ENCODE results near the gene SYNE1. TPM values are rescaled to one million over a fixed set of nuclear protein-coding genes. Genes with fewer than 3 reads are reported as not detected.
A peak's percentile ranks its signal among the peaks of the same experiment; 100 is the strongest.

SYNE1 gene
- total RNA-seq, 1 donor from 2014 or later: 6.0 TPM

- H3K9ac ChIP-seq: no peak overlapping the region
- H3K36me3 ChIP-seq: no peaks in the 10 kb centered on the region
- no peaks in the 10 kb centered on the region for H3K9me3 ChIP-seq (ENCODE audit: low read depth)
- H3K36me3 Mint-ChIP-seq: no peaks in the 10 kb centered on the region
- H3K4me1 ChIP-seq: no peaks in the 10 kb centered on the region
- no peaks in the 10 kb centered on the region for H3K79me2 ChIP-seq (ENCODE audit: low read depth)
- peak overlapping the region; percentile 17 for H2AFZ ChIP-seq (replicated peaks)
- no peak overlapping the region for H3K4me3 Mint-ChIP-seq
- no peaks in the 10 kb centered on the region for H4K20me1 ChIP-seq (ENCODE audit: low read depth)
- no peak overlapping the region for H3K27ac Mint-ChIP-seq
- H3K4me1 Mint-ChIP-seq: no peaks in the 10 kb centered on the region
- no peaks in the 10 kb centered on the region for H3K9me3 Mint-ChIP-seq
- H3K4me2 ChIP-seq: no peak overlapping the region
- no peaks in the 10 kb centered on the region for H3K27me3 Mint-ChIP-seq (ENCODE audit: insufficient read depth, low read depth)
- no peak for DNase-seq (ENCODE audit: low spot score)
- H3F3A ChIP-seq (ENCODE audit: low read depth): no peaks in the 10 kb centered on the region
- no peak overlapping the region for H3K27ac ChIP-seq
- no peak for TF ChIP-seq EZH2 (IDR thresholded peaks at IDR 0.05)
- no peak for TF ChIP-seq EZH2phosphoT487 (IDR thresholded peaks at IDR 0.05)
- TF ChIP-seq CTCF (IDR thresholded peaks at IDR 0.05): no peak
- no peaks in the 10 kb centered on the region for H3K27me3 ChIP-seq
- no peak overlapping the region for H3K4me3 ChIP-seq
Measured at GRCh38 chr6:152402791-152403190, 234.4 kb downstream of the SYNE1 start.

DNA sequence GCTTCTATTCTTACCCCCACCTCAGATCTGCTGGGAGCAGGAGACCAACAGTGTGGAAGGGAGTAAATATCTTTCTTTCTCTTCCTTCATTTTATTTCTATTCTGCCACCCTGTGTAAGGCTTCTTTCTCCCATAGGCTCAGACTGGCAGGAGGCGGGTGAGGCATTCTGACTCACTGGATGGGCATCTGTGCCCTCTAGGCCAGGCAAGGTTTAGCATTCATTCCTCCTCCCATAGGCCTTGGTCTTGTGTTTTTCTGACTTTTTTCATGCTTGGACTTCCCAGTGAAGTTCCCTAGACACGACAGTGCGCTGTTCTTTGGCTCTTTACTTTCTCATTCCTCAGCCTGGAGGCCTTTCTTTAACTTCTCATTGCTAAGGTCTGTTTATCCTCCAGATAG is 235.2 kb downstream of the SYNE1 start:
- no peaks in the 10 kb centered on the region for H3K4me1 ChIP-seq
- Mint-ChIP-seq H3K4me1 (no peaks in the 10 kb centered on the region), H3K36me3 (no peaks in the 10 kb centered on the region), H3K4me3 (no peak overlapping the region), H3K9me3 (no peaks in the 10 kb centered on the region), H3K27ac (no peak overlapping the region), H3K27me3 (ENCODE audit: insufficient read depth, low read depth) (no peaks in the 10 kb centered on the region)
- no peak overlapping the region for H3K9ac ChIP-seq
- no peak for TF ChIP-seq CTCF (IDR thresholded peaks at IDR 0.05)
- TF ChIP-seq EZH2phosphoT487 (IDR thresholded peaks at IDR 0.05): no peak
- no peak for TF ChIP-seq EZH2 (IDR thresholded peaks at IDR 0.05)
- H3K4me3 ChIP-seq: no peak overlapping the region
- no peak for DNase-seq (ENCODE audit: low spot score)
- no peak overlapping the region for H3K4me2 ChIP-seq
- no peaks in the 10 kb centered on the region for H3K27me3 ChIP-seq
- no peak overlapping the region for H3K27ac ChIP-seq
- no peaks in the 10 kb centered on the region for H3F3A ChIP-seq (ENCODE audit: low read depth)
- no peak overlapping the region for H2AFZ ChIP-seq (replicated peaks)
- H3K79me2 ChIP-seq (ENCODE audit: low read depth): no peaks in the 10 kb centered on the region
- no peaks in the 10 kb centered on the region for H3K36me3 ChIP-seq
- no peaks in the 10 kb centered on the region for H3K9me3 ChIP-seq (ENCODE audit: low read depth)
- H4K20me1 ChIP-seq (ENCODE audit: low read depth): no peaks in the 10 kb centered on the region

- TF ChIP-seq EZH2 (IDR thresholded peaks at IDR 0.05) (no peak), CTCF (IDR thresholded peaks at IDR 0.05) (no peak), EZH2phosphoT487 (IDR thresholded peaks at IDR 0.05) (no peak)
- no peak overlapping the region for H3K9ac ChIP-seq
- no peaks in the 10 kb centered on the region for H3K4me1 ChIP-seq
- peaks cover 2% of the 10 kb centered on the region for H3K27me3 Mint-ChIP-seq (ENCODE audit: insufficient read depth, low read depth)
- no peaks in the 10 kb centered on the region for H3K79me2 ChIP-seq (ENCODE audit: low read depth)
- H3F3A ChIP-seq (ENCODE audit: low read depth): no peaks in the 10 kb centered on the region
- no peak overlapping the region for H3K27ac ChIP-seq
- no peak overlapping the region for H2AFZ ChIP-seq (replicated peaks)
- H4K20me1 ChIP-seq (ENCODE audit: low read depth): no peaks in the 10 kb centered on the region
- H3K4me3 ChIP-seq: no peak overlapping the region
- DNase-seq (ENCODE audit: low spot score): no peak
- no peaks in the 10 kb centered on the region for H3K9me3 ChIP-seq (ENCODE audit: low read depth)
- no peaks in the 10 kb centered on the region for H3K27me3 ChIP-seq
- no peaks in the 10 kb centered on the region for H3K4me1 Mint-ChIP-seq
- H3K27ac Mint-ChIP-seq: no peak overlapping the region
- H3K4me3 Mint-ChIP-seq: no peak overlapping the region
- H3K4me2 ChIP-seq: no peak overlapping the region
- H3K36me3 Mint-ChIP-seq: no peaks in the 10 kb centered on the region
- H3K9me3 Mint-ChIP-seq: no peaks in the 10 kb centered on the region
- H3K36me3 ChIP-seq: no peaks in the 10 kb centered on the region
Measured at GRCh38 chr6:152399399-152399798, 237.8 kb downstream of the SYNE1 start.

Measured in neural progenitor cell (in vitro differentiated cells).